Left lung (tissue), 10 donors: Measurements from ENCODE around the gene ANKMY1. TPM values are rescaled to one million over a fixed set of nuclear protein-coding genes. Genes with fewer than 3 reads are reported as not detected.

Experiments
- ATAC-seq: fragments of 200-7000 bp; cut with Tn5 transposase; one replicate; pipeline ENCODE4 v1.9.1; 2020; ENCODE audit warnings: moderate library complexity
- DNase-seq, 4 donors: peaks; one replicate each; pipeline ENCODE4 v3.0.0-alpha.2; 2013 to 2020
- H3K27ac ChIP-seq, 2 donors: fragments of 200-600 bp; sonication (generic) in 1 of 2; one replicate each; pipeline versions ENCODE4 v1.5.0 to v1.8.0; 2020 to 2021
- H3K27me3 ChIP-seq, 2 donors: fragments of 200-600 bp; sonication (generic) in 1 of 2; one replicate each; pipeline versions ENCODE4 v1.5.0 to v1.8.0; 2020 to 2021
- H3K36me3 ChIP-seq, 2 donors: fragments of 200-600 bp; sonication (generic) in 1 of 2; one replicate each; pipeline versions ENCODE4 v1.5.0 to v1.8.0; 2020 to 2021
- H3K4me1 ChIP-seq, 2 donors: fragments of 200-600 bp; one replicate each; pipeline ENCODE4 v1.8.0; 2021
- H3K4me3 ChIP-seq, 2 donors: fragments of 200-600 bp; sonication (generic) in 1 of 2; one replicate each; pipeline versions ENCODE4 v1.5.0 to v1.8.0; 2020 to 2021; ENCODE audit warnings: mild to moderate bottlenecking in 1 of 2
- H3K9me3 ChIP-seq, 2 donors: fragments of 200-600 bp; sonication (generic) in 1 of 2; one replicate each; pipeline versions ENCODE4 v1.5.0 to v1.8.0; 2020 to 2021
- intact Hi-C, 2 donors: fragments of 100-400 bp; cut with DNase I; formaldehyde crosslinking; loops; one replicate each; pipeline versions ENCODE4 v1.11.2 to v1.14.2; 2022
- polyA plus RNA-seq, 6 donors: library from polyadenylated mRNA; unstranded; fragments of 120-200 nt; gene quantifications; one replicate each; pipeline ENCODE4 v1.2.1, GENCODE V29; 2013; ENCODE audit not compliant: insufficient read length in 6 of 6
- total RNA-seq, 2 donors: library from RNA; stranded (reverse); fragmentation: NEBNext Ultra II Directional; extraction: Animal tissue kit (Norgen Biotek cat#: 25700); gene quantifications; one replicate each; pipeline ENCODE4 v1.2.1, GENCODE V29; 2021
- TF ChIP-seq, protein P1 (sequence below), 2 donors: fragments of 200-600 bp; sonication (generic) in 1 of 2; IDR thresholded peaks; one replicate each; pipeline versions ENCODE4 v1.5.0 to v1.8.0; 2021; ENCODE audit warnings: antibody characterized with exemption in 2 of 2
- donor health status: DM: no; HTN: yes; CAD: no.
- donor health status: DM: no; HTN: no; CAD: no.

ANKMY1 gene
- total and polyA plus RNA-seq, 8 donors = 11.8 to 20.1 (median 15.1) TPM

DNA sequence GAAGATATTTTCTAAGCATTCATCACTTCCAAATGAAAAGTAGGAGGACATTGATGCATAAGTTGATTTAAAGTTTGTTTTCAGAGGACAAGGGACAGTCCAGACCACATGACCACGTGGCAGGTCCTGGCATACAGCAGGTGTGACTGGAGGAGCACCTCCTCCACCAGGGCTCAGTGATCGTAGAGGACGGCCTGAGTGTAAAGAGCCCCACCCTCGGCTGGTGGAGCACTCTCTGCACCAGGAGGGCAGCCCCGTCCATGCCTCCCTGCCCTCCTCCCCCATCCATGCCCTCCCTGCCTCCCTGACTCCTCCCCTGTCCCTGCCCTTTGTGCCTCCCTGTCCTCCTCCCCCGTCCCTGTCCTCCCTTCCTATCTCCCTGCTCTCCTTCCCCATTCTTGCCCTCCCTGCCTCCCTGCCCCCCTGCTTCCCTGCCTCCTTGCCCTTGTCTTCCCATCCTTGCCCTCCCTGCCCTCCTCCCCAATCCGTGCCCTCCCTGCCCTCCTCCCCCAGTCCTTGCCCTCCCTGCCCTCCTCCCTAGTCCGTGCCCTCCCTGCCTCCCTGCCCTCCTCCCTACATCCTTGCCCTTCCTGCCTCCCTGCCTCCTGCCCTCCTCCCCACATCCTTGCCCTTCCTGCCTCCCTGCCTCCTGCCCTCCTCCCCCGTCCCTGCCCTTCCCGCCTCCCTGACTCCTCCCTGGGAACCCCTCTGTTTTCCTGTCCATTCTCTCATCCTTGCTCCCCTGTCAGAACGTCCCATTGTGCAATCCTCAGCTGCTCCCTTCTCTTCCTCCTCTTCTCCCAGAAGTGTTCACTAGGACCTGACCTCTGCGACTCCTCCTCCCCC is 47.9 kb downstream of the ANKMY1 start:
- intact Hi-C loops = no loop called here
- TF ChIP-seq, protein P1, sequence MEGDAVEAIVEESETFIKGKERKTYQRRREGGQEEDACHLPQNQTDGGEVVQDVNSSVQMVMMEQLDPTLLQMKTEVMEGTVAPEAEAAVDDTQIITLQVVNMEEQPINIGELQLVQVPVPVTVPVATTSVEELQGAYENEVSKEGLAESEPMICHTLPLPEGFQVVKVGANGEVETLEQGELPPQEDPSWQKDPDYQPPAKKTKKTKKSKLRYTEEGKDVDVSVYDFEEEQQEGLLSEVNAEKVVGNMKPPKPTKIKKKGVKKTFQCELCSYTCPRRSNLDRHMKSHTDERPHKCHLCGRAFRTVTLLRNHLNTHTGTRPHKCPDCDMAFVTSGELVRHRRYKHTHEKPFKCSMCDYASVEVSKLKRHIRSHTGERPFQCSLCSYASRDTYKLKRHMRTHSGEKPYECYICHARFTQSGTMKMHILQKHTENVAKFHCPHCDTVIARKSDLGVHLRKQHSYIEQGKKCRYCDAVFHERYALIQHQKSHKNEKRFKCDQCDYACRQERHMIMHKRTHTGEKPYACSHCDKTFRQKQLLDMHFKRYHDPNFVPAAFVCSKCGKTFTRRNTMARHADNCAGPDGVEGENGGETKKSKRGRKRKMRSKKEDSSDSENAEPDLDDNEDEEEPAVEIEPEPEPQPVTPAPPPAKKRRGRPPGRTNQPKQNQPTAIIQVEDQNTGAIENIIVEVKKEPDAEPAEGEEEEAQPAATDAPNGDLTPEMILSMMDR (IDR thresholded peaks at IDR 0.05) = no peak
- Histone ChIP-seq H3K36me3 (peaks cover 0 to 17% of the 10 kb centered on the region in 2 donors), H3K4me3 (no peak overlapping the region), H3K27ac (no peak overlapping the region), H3K9me3 (no peaks in the 10 kb centered on the region), H3K4me1 (peaks cover 0 to 11% of the 10 kb centered on the region in 2 donors), H3K27me3 (no peaks in the 10 kb centered on the region)
- ATAC-seq (no peak), DNase-seq (peak in 1 of 4 donors; percentile 45)

DNA sequence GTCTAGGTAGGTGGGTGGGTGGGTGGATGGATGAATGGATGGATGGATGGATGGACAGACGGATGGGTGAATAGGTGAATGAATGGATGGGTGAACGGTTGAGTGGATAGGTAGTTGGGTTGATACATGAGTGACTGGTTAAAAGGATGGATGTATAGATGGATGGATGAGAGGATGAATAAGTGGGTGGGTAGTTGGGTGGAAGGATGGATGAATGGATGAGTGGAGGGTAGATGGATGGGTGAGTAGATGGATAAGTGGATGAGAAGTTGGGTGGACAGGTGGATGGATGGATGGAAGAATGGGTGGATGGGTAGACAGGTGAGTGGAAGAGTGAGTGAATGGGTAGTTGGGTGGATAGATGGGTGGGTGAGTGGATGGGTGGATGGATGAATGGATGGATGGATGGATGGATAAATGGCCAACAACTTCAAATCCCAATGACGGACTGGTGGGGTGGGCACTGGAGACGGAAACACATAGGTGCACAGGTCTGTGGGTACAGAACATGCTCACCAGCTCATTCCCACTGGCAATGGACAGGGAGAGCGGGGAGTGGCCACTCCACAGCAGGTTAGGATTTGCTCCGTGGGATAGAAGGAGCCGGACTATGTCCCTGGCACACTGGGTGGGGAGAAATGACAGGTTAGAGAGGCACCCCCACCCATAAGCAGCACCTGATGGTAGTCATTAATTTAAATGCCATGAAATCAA is 48.8 kb downstream of the ANKMY1 start:
- TF ChIP-seq, protein P1 (IDR thresholded peaks at IDR 0.05) = no peak
- H3K27me3 ChIP-seq = no peaks in the 10 kb centered on the region
- intact Hi-C loops = no loop called here
- no peak for ATAC-seq
- no peak overlapping the region for H3K27ac ChIP-seq
- no peak for DNase-seq
- H3K9me3 ChIP-seq = no peaks in the 10 kb centered on the region
- peaks cover 0 to 5% of the 10 kb centered on the region in 2 donors for H3K4me1 ChIP-seq
- peaks cover 0 to 17% of the 10 kb centered on the region in 2 donors for H3K36me3 ChIP-seq
- H3K4me3 ChIP-seq = no peak overlapping the region

- Histone ChIP-seq H3K36me3 (peaks cover 0 to 17% of the 10 kb centered on the region in 2 donors), H3K27me3 (no peaks in the 10 kb centered on the region), H3K4me3 (no peak overlapping the region), H3K4me1 (no peaks in the 10 kb centered on the region), H3K27ac (no peak overlapping the region), H3K9me3 (no peaks in the 10 kb centered on the region)
- intact Hi-C loops = no loop called here
- peak in 1 of 4 donors; percentile 61 for DNase-seq
- TF ChIP-seq, protein P1 (IDR thresholded peaks at IDR 0.05) = no peak
- no peak for ATAC-seq
These were observed 50.0 kb downstream of the ANKMY1 start for GRCh38 chr2:240507778-240508251.

DNA sequence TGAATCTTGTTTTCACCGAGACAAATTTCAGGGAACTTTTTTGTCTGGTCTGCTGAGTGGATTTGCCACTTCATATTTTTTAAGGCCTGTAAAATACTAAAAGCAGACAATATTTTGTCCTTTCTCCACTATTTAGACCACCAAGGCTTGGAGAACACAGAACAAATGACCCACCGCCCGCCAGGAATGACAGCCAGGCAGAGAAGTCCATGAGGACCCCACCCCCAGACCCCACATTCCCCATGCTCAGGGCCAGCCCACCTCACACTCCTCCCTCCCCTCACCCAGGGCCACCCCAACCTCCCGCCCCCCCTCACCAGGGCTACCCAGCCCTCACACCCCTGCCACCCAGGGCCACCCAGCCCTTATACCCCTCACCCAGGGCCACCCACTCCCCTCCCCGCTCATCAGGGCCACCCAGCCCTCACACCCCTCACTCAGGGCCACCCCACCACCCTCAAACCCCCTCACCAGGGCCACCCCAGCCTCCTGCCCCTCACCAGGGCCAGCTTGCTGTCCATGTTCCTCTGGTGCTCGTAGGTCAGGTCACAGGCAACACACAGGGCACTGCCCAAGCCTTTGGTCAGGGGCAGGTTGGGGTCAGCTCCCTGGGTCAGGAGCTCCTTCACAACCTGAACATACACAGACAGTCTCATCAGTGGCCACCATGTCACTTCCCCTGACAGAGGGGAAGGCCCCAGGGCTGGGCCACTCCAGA is 50.6 kb downstream of the ANKMY1 start:
- ATAC-seq (no peak), DNase-seq (peak in 1 of 4 donors; percentile 60)
- intact Hi-C loops = no loop called here

More for the DNA sequence above, 50.6 kb downstream of the ANKMY1 start:
- no peaks in the 10 kb centered on the region for H3K9me3 ChIP-seq
- H3K4me1 ChIP-seq = no peaks in the 10 kb centered on the region
- TF ChIP-seq, protein P1 (IDR thresholded peaks at IDR 0.05) = no peak
- no peaks in the 10 kb centered on the region for H3K27me3 ChIP-seq
- H3K27ac ChIP-seq = no peak overlapping the region
- peaks cover 0 to 11% of the 10 kb centered on the region in 2 donors for H3K36me3 ChIP-seq
- no peak overlapping the region for H3K4me3 ChIP-seq
